Renal cortical epithelial cell (primary cell): ENCODE measurements around the gene COLEC11. TPM values are rescaled to one million over a fixed set of nuclear protein-coding genes. Genes with fewer than 3 reads are reported as not detected.
A peak's percentile ranks its signal among the peaks of the same experiment; 100 is the strongest.

Source experiments
- DNase-seq: peaks from one replicate; pipeline ENCODE4 v3.0.0-alpha.2; 2011; ENCODE audit warnings: low read depth
- total RNA-seq: library from RNA; depleted of rRNA; stranded (reverse); fragments of >200 nt; gene quantifications from 2 replicates; pipeline ENCODE4 v1.2.3, GENCODE V29; 2014

COLEC11 gene
- total RNA-seq, 1 donor from 2014 or later = not detected

GRCh38 chr2:3672861-3673678, 78.2 kb downstream of the COLEC11 start:
- no peak for DNase-seq

GRCh38 chr2:3674066-3674845, 79.3 kb downstream of the COLEC11 start:
- no peak for DNase-seq

- DNase-seq = no peak
Measured at GRCh38 chr2:3675687-3676086, 80.8 kb downstream of the COLEC11 start.

- DNase-seq = no peak
Measured at GRCh38 chr2:3677436-3677835, 82.5 kb downstream of the COLEC11 start.

- DNase-seq = no peak
Measured at GRCh38 chr2:3678212-3678611, 83.3 kb downstream of the COLEC11 start.

GRCh38 chr2:3679180-3679579, 84.3 kb downstream of the COLEC11 start:
- DNase-seq = no peak

- DNase-seq = no peak
Measured at GRCh38 chr2:3679616-3680393, 84.9 kb downstream of the COLEC11 start.

- DNase-seq = no peak
Measured at GRCh38 chr2:3680548-3681345, 85.8 kb downstream of the COLEC11 start.

- DNase-seq = no peak
Measured at GRCh38 chr2:3681625-3682024, 86.7 kb downstream of the COLEC11 start.

GRCh38 chr2:3682811-3683210, 87.9 kb downstream of the COLEC11 start:
- no peak for DNase-seq

- DNase-seq = no peak
Measured at GRCh38 chr2:3683748-3684454, 89.0 kb downstream of the COLEC11 start.

- DNase-seq = no peak
Measured at GRCh38 chr2:3689998-3690748, 95.3 kb downstream of the COLEC11 start.

GRCh38 chr2:3692375-3692774, 97.5 kb downstream of the COLEC11 start:
- DNase-seq = peak; percentile 39

Other genes starting within 250 kb of the COLEC11 start
- gene EIPR1, start 217.3 kb upstream of the COLEC11 start, total RNA-seq = 43.3 and 70.8 TPM in 2 replicates
- gene TRAPPC12, start 215.4 kb upstream of the COLEC11 start, total RNA-seq = 37.3 and 47.2 TPM in 2 replicates
- 32.5 and 35.3 TPM in 2 replicates for gene ADI1, start 75.6 kb upstream of the COLEC11 start, total RNA-seq
- 27.1 and 47.1 TPM in 2 replicates for gene RNASEH1, start 36.8 kb upstream of the COLEC11 start, total RNA-seq
- gene RPS7, start 19.9 kb upstream of the COLEC11 start, total RNA-seq = 725 and 2,271 TPM in 2 replicates
- not detected in 2 replicates for gene ALLC, start 63.1 kb downstream of the COLEC11 start, total RNA-seq
- not detected in 2 replicates for gene DCDC2C, start 108.5 kb downstream of the COLEC11 start, total RNA-seq